ENCODE measurements around the gene ZNF675. TPM values are rescaled to one million over a fixed set of nuclear protein-coding genes. Genes with fewer than 3 reads are reported as not detected.
"Not testable (repeated sequence)": the region's sequence is repeated elsewhere in the genome, so short reads cannot be mapped to it uniquely, and the experiment has no call there.

ZNF675 gene
- 10 to 100 TPM; 14.1 to 26.3 (median 20.1) TPM for polyA plus RNA-seq (ENCODE audit: insufficient read depth in 1 of 5, insufficient read length in 5 of 5, low replicate concordance in 1 of 5)
- long read RNA-seq, donor 1, full-length matches to known transcripts = 6 of 46 reads
- long read RNA-seq, donor 1, partial matches to known transcripts = 33 of 46 reads
- long read RNA-seq, donor 1, other reads (novel, unspliced or antisense) = 7 of 46 reads
- long read RNA-seq, donor 2, partial matches to known transcripts = 7 of 11 reads
- long read RNA-seq, donor 2, other reads (novel, unspliced or antisense) = 0 of 11 reads
- long read RNA-seq, donor 3, transcript ZNF675-201 (4 exons, 2,301 nt) = major isoform, 7 of 7 reads
- long read RNA-seq, donor 3, partial matches to known transcripts = 0 of 7 reads
- long read RNA-seq, donor 3, other reads (novel, unspliced or antisense) = 0 of 7 reads
- long read RNA-seq, donor 4, full-length matches to known transcripts = 4 of 21 reads
- long read RNA-seq, donor 4, partial matches to known transcripts = 17 of 21 reads
- long read RNA-seq, donor 4, other reads (novel, unspliced or antisense) = 0 of 21 reads
- long read RNA-seq, donor 5, full-length matches to known transcripts = 13 of 119 reads
- long read RNA-seq, donor 5, partial matches to known transcripts = 106 of 119 reads
- long read RNA-seq, donor 5, other reads (novel, unspliced or antisense) = 0 of 119 reads
- long read RNA-seq, donor 6, full-length matches to known transcripts = 14 of 82 reads
- long read RNA-seq, donor 6, partial matches to known transcripts = 68 of 82 reads
- long read RNA-seq, donor 6, other reads (novel, unspliced or antisense) = 0 of 82 reads
- long read RNA-seq, donor 7, full-length matches to known transcripts = 4 of 3,419 reads
- long read RNA-seq, donor 7, partial matches to known transcripts = 3,415 of 3,419 reads
- long read RNA-seq, donor 7, other reads (novel, unspliced or antisense) = 0 of 3,419 reads
- long read RNA-seq, donor 8, partial matches to known transcripts = 0 of 1 reads
- long read RNA-seq, donor 8, other reads (novel, unspliced or antisense) = 0 of 1 reads

DNA sequence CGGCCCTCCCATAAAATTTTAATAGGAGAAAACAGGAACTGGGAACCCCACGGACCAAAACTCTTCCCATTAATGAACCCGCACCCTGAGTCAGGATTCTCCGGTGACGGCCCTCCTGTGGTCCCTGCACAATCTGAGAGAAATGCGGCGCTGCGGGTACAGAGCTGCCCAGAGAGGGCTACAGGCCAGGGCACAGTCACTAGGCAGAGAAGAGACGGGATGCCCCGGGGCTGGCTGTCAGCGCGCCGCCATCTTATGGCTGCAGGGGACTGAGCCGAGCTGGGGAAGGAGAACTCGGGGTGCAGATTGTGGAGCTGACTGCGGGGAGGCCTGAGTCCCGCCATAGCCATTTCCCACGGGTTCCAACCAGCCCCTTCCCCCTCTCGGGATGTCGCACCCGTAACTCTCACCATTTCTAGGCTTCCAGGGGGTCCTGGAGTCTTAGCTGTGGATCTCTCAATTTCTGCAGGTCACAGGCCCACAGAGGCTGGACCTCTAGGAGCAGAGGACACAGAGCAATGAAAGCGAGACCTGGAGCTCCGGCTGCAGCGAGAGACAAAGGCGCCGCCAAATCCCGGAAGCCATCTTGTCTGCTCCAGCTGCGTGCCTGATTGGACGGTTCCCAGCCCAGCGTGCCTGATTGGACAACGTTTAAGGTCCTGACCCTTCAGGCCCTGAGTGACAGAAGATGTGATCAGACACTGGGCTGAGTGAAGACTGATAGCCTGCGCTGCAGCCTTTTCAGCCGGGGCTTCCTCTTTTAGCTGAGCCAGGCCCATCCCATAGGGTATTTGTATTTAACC lies at the start of gene ZNF675:
Gene ZNF675, minus strand, starts transcription at position 592 of the 803 bp plus-strand sequence. Its CDS starts 179 bp downstream, at position 413.
- peak; percentile 86 to 90 for DNase-seq

DNA sequence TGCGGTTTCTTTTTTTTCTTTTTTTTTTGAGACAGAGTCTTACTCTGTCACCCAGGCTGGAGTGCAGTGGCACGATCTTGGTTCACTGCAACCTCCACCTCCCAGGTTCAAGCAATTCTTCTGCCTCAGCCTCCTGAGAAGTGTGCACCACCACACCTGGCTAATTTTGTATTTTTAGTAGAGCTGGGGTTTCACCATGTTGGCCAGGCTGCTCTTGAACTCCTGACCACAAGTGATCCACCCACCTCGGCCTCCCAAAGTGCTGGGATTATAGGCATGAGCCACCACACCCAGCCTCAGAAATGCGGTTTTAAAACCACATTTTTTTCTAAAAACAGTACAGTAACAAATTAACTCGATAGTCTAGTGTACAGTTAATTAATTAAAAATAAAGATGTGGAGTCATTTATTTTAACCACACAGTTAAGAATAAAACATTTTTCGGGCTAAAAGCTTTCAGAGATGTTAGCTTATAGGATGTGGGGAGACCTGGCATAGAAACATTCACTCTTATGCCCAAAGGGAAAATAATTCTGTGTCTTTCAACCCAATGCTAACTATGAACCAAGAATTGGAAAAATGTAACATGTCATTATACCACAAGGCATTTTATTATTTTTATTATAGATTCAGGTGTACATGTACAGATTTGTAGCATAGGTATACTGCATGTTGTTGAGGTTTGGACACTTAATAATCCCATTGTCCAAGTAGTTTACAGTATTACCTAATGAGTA lies 43.9 kb upstream of the ZNF675 start:
- not testable (repeated sequence) for DNase-seq

DNA sequence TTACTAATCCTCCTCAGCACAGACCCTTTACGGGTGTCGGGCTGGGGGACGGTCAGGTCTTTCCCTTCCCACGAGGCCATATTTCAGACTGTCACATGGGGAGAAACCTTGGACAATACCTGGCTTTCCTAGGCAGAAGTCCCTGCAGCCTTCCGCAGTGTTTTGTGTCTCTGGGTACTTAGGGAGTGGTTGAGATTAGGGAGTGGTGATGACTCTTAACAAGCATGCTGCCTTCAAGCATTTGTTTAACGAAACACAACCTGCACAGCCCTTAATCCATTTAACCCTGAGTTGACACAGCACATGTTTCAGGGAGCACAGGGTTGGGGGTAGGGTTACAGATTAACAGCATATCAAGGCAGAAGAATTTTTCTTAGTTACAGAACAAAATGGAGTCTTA lies 37.1 kb upstream of the ZNF675 start:
- DNase-seq = not testable (repeated sequence)

DNA sequence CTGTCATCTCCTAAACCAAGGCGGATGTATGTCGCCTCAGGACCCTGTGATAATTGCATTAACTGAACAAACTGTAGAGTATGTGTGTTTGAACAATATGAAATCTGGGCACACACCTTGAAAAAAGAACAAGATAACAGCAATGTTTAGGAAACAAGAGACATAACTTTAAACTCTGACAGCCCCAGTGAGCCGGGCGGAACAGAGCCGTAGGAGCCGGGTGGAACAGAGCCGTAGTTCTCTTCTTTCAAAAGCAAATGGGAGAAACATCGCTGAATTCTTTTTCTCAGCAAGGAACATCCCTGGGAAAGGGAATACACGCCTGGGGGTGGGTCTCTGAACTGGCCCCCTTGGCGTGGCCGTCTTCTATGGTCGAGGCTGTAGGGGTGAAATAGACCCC lies 31.8 kb upstream of the ZNF675 start:
- DNase-seq = no peak

DNA sequence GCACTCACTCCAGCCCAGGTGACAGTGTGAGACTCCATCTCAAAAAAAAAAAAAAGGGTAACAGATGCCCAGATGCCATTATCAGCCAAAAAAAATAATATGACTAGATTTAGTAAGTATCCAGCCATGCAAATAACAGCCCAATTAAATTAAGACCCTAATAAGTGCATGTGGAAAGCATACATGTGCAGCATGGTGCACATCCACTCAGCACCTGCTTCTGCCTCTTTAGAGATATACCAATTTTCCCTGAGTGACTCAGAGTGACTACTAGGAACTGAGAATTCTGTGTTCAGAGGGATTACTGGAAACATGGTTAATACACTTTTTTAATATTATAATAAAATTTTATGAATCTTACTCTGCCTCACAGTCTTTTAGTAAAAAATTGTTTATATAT lies 29.8 kb upstream of the ZNF675 start:
- no peak for DNase-seq

DNA sequence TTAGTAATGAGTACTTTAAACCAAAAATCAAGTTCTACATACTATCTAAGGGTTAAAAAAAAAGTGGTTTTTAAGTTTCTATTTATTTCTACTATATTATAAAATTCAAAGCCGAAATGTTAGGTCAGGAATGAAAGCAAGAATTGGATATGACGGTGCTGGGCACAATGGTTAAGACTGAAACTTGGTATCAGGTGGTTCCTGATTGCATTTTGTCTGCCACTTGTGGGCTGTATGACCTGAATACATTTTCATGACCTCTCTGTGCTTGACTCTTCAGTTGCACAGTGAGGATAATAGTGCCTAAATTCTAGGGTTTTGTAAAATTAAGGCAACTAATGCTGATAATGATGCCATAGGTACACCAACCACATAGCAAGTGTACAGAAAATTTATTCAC lies 22.3 kb upstream of the ZNF675 start:
- DNase-seq = no peak

DNA sequence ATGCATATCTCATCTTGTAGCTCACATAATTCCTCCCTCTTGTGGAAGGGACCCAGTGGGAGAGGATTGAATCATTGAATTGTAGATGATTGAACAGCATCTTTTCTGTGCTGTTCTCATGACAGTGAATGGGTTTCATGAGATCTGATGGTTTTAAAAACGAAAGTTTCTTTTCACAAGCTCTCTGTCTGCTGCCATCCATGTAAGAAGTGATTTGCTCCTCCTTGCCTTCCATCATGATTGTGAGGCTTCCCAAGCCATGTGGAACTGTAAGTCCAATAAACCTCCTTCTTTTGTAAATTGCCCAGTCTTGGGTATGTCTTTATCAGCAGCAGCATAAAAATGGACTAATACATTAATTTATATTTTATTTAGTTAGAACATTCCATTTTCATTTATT lies 19.6 kb upstream of the ZNF675 start:
- no peak for DNase-seq

DNA sequence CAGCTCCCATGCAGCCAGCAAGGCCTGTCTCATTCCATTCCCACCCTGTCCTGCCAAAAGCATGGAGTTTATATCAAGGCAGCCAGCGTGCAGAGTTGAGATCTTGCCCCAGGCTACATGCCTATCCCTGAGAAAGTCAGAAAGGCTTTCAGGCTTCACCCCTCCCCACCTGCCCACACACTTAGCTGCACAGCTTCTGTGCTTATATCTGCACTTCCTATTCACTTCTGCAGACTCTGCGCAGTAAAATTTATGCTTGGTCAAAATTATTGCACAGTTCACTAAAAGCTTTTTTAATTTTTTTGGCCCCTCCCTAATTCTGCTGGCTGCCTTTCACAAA lies 12.5 kb upstream of the ZNF675 start:
- no peak for DNase-seq

DNA sequence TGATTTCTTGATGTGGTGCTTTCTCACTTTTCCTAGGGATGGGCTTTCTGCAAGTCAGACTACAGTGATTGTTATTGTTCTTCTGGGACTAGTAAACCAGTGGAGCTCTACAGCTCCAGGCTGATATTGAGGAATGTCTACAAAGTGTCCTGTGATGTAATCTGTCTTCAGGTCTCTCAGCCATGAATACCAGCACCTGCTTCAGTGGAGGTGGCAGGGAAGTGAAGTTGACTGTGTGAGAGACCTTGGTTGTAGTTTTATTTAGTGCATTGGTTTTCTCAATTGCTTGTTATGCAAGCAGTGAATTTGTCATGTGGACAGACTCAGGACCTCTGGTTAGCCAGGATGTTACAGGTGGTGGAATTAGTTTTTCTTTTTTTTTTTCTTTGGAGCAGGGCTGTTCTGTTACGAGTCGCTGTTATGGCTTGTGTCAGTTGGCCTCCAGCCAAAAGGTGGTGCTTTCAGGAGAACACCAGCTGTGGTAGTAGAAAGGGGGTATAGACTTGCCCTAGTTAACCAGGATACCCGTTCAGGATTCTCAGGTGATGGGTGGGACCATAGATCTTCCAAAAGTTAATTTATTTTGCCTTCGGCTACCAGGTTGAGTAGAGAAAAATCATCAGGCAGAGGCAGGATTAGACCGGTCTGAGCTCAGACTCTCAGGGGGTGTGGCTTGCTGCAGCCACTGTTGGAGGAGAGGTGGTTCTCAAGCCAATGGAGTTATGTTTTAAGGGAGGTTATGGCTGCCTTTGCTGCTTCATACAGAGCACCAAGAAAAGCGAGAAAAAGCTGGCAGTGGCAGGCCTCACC lies 11.9 kb upstream of the ZNF675 start:
- DNase-seq = peak in 1 of 2 donors; percentile 4

DNA sequence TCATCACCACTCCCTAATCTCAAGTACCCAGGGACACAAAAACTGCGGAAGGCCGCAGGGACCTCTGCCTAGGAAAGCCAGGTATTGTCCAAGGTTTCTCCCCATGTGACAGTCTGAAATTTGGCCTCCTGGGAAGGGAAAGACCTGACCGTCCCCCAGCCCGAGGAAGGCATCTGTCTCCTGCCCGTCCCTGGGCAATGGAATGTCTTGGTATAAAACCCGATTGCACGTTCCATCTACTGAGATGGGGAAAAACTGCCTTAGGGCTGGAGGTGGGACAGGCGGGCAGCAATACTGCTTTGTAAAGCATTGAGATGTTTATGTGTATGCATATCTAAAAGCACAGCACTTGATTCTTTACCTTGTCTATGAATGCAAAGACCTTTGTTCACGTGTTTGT lies 5.9 kb upstream of the ZNF675 start:
- not testable (repeated sequence) for DNase-seq

DNA sequence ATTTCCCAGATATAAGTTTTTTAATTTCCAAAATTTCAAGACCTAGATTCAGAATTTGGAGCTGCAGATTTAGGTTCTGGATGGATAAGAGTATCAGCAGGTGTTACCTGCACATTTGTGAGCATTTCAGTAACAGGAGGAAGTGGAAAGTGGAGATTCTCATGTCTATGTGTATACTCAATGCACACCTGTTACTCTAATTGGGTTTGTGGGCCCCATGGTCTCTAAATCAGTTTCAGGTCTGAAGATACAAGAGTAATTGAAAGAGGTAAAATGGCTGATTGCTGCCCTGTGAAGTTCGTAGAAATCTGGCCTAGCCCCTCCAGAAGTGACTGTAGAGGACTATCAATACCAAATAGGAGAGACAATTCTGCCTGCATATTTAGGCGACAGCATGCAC lies 13.9 kb downstream of the ZNF675 start:
- DNase-seq = no peak

DNA sequence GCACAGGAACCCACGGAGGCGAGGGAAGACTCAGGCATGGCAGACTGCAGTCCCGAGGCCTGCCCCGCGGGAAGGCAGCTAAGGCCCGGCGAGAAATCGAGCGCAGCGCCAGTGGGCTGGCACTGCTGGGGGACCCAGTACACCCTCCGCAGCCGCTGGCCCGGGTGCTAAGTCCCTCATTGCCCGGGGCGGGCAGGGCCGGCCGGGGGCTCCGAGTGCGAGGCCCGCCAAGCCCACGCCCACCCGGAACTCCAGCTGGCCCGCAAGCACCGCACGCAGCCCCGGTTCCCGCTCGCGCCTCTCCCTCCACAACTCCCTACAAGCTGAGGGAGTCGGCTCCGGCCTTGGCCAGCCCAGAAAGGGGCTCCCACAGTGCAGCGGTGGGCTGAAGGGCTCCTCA lies 18.4 kb downstream of the ZNF675 start:
- not testable (repeated sequence) for DNase-seq

DNA sequence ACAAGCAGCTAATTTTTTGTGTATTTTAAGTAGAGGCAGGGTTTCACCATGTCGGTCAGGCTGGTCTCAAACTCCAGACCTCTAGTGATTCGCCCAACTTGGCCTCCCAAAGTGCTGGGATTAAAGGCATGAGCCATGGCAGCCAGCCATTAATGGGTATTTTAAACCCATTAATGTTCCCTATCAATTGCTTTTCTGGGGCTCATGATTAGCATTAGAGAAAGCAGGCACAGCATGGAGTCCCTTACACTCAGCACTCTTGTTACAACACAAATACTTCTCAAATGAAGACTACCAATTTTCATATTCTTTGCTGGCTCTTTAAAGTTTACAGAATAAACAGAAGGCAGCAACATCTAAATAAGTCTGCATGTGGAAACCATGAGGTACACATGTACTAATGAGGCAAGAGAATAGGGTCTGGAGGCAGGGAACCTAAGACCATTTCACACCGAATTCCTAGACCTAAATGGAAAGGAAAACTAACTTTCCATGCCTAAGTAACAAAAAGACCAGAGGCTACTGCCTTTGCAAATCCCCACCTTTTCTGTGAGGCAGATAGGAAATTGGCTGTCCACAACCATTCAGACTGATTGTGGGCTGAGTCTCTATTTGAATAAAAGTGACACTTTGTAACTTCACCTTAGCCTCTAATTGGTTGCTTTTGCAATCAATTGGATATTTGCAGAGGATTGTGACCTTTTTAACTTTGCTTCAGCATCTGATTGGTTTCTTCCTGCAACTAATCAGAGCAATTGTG lies 21.2 kb downstream of the ZNF675 start:
- no peak for DNase-seq

DNA sequence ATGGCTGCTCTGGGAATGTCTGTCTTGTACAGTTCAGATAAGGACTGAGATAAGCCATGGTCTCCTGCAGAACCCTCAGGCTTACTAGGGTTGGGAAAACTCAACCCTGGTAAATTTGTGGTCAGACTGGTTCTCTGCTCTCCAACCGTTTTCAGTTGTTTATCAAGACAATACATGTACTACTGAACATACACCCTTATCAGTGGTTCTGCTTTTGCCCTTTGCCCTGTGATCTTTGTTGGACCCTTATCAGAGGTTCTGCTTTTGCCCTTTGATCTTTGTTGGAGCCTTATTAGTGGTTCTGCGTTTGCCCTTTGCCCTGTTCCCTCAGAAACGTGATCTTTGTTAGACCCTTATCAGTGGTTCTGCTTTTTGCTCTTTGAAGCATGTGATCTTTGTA lies 37.2 kb downstream of the ZNF675 start:
- DNase-seq = not testable (repeated sequence)

Other genes starting within 250 kb of the ZNF675 start
- gene ZNF681, start 71.7 kb upstream of the ZNF675 start, polyA plus RNA-seq (ENCODE audit: insufficient read depth in 1 of 5, insufficient read length in 5 of 5, low replicate concordance in 1 of 5) = 10 to 100 TPM in 1 of 5 donors, 1 to 10 TPM in 4; 4.5 to 11.9 (median 6.3) TPM
- 10 to 100 TPM; 10.5 to 23.5 (median 15.0) TPM for gene ZNF726, start 227.7 kb upstream of the ZNF675 start, polyA plus RNA-seq (ENCODE audit: insufficient read depth in 1 of 5, insufficient read length in 5 of 5, low replicate concordance in 1 of 5)

All from right lung (tissue), 10 donors.